GM12865 (cell line): Measurements from ENCODE around the gene GLCE.
A peak's percentile ranks its signal among the peaks of the same experiment; 100 is the strongest.

Experiments used
- DNase-seq: peaks from one replicate; pipeline ENCODE4 v3.0.0; 2010; ENCODE audit warnings: low read depth
- H3K4me3 ChIP-seq: 2 replicates; pipeline ENCODE4 v1.5.1; 2011; ENCODE audit warnings: mild to moderate bottlenecking, low read depth, low read length, control low read depth
- TF ChIP-seq, protein P1 (sequence below): IDR thresholded peaks from 2 replicates; pipeline ENCODE4 v1.5.1; 2011; ENCODE audit warnings: low read length, control low read depth, low read depth, inconsistent platforms; ENCODE audit not compliant: insufficient read depth; ENCODE audit errors: missing control alignments

Gene GLCE

GRCh38 chr15:69224383-69224782, 63.9 kb downstream of the GLCE start:
- TF ChIP-seq, protein P1, sequence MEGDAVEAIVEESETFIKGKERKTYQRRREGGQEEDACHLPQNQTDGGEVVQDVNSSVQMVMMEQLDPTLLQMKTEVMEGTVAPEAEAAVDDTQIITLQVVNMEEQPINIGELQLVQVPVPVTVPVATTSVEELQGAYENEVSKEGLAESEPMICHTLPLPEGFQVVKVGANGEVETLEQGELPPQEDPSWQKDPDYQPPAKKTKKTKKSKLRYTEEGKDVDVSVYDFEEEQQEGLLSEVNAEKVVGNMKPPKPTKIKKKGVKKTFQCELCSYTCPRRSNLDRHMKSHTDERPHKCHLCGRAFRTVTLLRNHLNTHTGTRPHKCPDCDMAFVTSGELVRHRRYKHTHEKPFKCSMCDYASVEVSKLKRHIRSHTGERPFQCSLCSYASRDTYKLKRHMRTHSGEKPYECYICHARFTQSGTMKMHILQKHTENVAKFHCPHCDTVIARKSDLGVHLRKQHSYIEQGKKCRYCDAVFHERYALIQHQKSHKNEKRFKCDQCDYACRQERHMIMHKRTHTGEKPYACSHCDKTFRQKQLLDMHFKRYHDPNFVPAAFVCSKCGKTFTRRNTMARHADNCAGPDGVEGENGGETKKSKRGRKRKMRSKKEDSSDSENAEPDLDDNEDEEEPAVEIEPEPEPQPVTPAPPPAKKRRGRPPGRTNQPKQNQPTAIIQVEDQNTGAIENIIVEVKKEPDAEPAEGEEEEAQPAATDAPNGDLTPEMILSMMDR = no peak
- no peak for DNase-seq

GRCh38 chr15:69225355-69226022, 65.1 kb downstream of the GLCE start:
- TF ChIP-seq, protein P1 = peak; percentile 5
- H3K4me3 ChIP-seq = no peak overlapping the region
- peak; percentile 12 for DNase-seq

More at GRCh38 chr15:69224383-69224782, 63.9 kb downstream of the GLCE start:
- H3K4me3 ChIP-seq = no peak overlapping the region

DNA sequence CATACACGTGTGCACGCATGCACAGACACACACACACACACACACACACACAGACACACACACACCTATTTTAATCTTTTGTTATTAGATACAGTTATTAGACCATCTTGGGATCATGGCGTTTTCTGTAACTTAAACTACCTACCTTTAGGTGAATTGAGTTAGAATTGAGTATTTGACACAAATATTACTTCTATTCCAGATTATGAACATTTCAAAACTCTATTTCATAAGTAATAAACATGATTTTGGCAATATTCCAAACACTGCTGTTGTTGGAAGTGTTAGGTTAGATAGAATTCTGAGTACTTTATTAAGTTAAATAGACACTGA, 65.6 kb downstream of the GLCE start:
- TF ChIP-seq, protein P1 = no peak
- no peak for DNase-seq
- no peak overlapping the region for H3K4me3 ChIP-seq

DNA sequence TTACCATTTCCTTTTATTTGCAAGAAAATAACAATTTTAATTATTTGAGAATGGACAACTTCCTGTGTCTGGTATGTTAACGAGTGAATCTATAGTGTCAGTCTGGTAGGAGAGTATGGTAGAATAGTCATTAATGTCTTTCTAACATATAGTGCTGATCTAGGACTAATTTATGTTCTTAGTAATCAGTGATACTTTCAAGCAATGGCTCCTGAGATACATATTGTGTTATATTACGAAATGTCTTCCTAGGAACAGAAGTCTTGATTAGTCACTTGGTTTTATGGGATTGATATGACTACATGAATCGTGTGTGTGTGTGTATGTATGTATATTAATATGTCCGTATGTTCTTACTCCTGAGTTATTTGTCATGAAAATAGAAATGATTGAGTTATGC, 71.7 kb downstream of the GLCE start:
- no peak for DNase-seq
- TF ChIP-seq, protein P1 = no peak
- H3K4me3 ChIP-seq = no peak overlapping the region

GRCh38 chr15:69232765-69233164, 72.3 kb downstream of the GLCE start:
- no peak for DNase-seq
- no peak overlapping the region for H3K4me3 ChIP-seq
- TF ChIP-seq, protein P1 = no peak

- no peak for DNase-seq
- TF ChIP-seq, protein P1 = no peak
- no peak overlapping the region for H3K4me3 ChIP-seq
These were observed 74.2 kb downstream of the GLCE start for GRCh38 chr15:69234676-69235075.

DNA sequence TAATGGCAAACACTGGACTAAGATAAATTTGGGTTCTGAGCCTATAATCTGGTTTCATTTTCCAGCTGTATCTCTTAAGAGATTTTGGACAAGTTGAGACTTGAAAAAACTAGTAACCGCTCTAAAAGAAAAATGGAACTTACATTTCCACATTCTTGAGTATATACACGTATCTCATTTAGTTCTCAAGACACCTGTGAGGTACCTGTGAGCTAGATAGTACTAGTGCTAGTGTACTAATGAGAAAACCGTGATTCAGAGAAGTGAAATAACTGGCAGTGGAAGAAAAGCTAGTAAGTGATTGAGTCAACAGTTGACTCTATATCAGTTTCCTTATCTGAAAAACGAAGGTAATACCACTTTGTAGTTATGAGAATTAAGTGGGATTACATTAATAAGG, 76.1 kb downstream of the GLCE start:
- DNase-seq = no peak
- H3K4me3 ChIP-seq = no peak overlapping the region
- TF ChIP-seq, protein P1 = no peak
